HG03060 (cell line): Measurements from ENCODE around the gene PDGFB.

ENCODE experiments used
- ATAC-seq: cut with Tn5 transposase; IDR thresholded peaks from one replicate; pipeline ENCODE4 v1.9.1; 2021; ENCODE audit warnings: low read depth, moderate number of reproducible peaks; ENCODE audit not compliant: unreplicated experiment

PDGFB gene

GRCh38 chr22:39244496-39245129, at the start of gene PDGFB:
Gene PDGFB (minus strand): TSS chr22:39244982. CDS start chr22:39243963, 1,019 bp downstream.
- ATAC-seq: no peak

- no peak for ATAC-seq
These were observed 49.1 kb upstream of the PDGFB start for GRCh38 chr22:39293766-39294368.

GRCh38 chr22:39292561-39293074, 47.8 kb upstream of the PDGFB start:
- ATAC-seq: no peak

- ATAC-seq: no peak
These were observed 47.3 kb upstream of the PDGFB start for GRCh38 chr22:39292031-39292462.

GRCh38 chr22:39291523-39291922, 46.7 kb upstream of the PDGFB start:
- ATAC-seq: no peak

GRCh38 chr22:39290724-39291161, 46.0 kb upstream of the PDGFB start:
- no peak for ATAC-seq

- no peak for ATAC-seq
These were observed 45.4 kb upstream of the PDGFB start for GRCh38 chr22:39289975-39290720.

- ATAC-seq: no peak
These were observed 44.8 kb upstream of the PDGFB start for GRCh38 chr22:39289533-39289932.

GRCh38 chr22:39288135-39288898, 43.5 kb upstream of the PDGFB start:
- ATAC-seq: no peak

- no peak for ATAC-seq
These were observed 42.4 kb upstream of the PDGFB start for GRCh38 chr22:39287076-39287725.

GRCh38 chr22:39284983-39285382, 40.2 kb upstream of the PDGFB start:
- no peak for ATAC-seq

GRCh38 chr22:39284142-39284980, 39.6 kb upstream of the PDGFB start:
- no peak for ATAC-seq

GRCh38 chr22:39283322-39284141, 38.8 kb upstream of the PDGFB start:
- ATAC-seq: no peak

GRCh38 chr22:39282645-39283321, 38.0 kb upstream of the PDGFB start:
- ATAC-seq: no peak

GRCh38 chr22:39281126-39281525, 36.3 kb upstream of the PDGFB start:
- no peak for ATAC-seq

- ATAC-seq: no peak
These were observed 35.5 kb upstream of the PDGFB start for GRCh38 chr22:39280250-39280649.

- no peak for ATAC-seq
These were observed 34.5 kb upstream of the PDGFB start for GRCh38 chr22:39279170-39279850.
